CD14-positive monocyte (primary cell): ENCODE measurements around the gene IGF1R. TPM values are rescaled to one million over a fixed set of nuclear protein-coding genes. Genes with fewer than 3 reads are reported as not detected.

Experiments used
- DNase-seq, 3 donors: peaks; one replicate each; pipeline ENCODE4 v3.0.0-alpha.2; 2011 to 2022
- H2AFZ ChIP-seq: 2 replicates; pipeline ENCODE4 v1.6.0; 2012; ENCODE audit warnings: mild to moderate bottlenecking, low read depth, low read length, inconsistent platforms; ENCODE audit not compliant: insufficient read depth, poor library complexity, severe bottlenecking
- H3K27ac ChIP-seq, 2 donors: 1 replicate in 1 of 2; 2 replicates in 1 of 2; pipeline ENCODE4 v1.5.1; 2012 to 2013; ENCODE audit warnings: low read length in 2 of 2, control low read depth in 1 of 2, inconsistent platforms in 1 of 2, low read depth in 1 of 2, mild to moderate bottlenecking in 1 of 2
- H3K27me3 ChIP-seq, 2 donors: one replicate each; pipeline versions ENCODE4 v1.6.0 to v1.6.1; 2011 to 2013; ENCODE audit warnings: low read length in 2 of 2; ENCODE audit not compliant: control insufficient read depth in 2 of 2, insufficient read depth in 2 of 2
- H3K36me3 ChIP-seq, 2 donors: replicated peaks in 1 of 2; 1 replicate in 1 of 2; 2 replicates in 1 of 2; pipeline versions ENCODE4 v1.5.1 to v1.6.1; 2012 to 2013; ENCODE audit warnings: low read length in 2 of 2, control low read depth in 1 of 2, inconsistent platforms in 1 of 2, mild to moderate bottlenecking in 1 of 2; ENCODE audit not compliant: insufficient read depth in 2 of 2, control insufficient read depth in 1 of 2
- H3K4me1 ChIP-seq, 2 donors: 1 replicate in 1 of 2; 2 replicates in 1 of 2; pipeline versions ENCODE4 v1.5.1 to v1.6.1; 2012 to 2013; ENCODE audit warnings: low read length in 2 of 2, control low read depth in 1 of 2, inconsistent platforms in 1 of 2, mild to moderate bottlenecking in 1 of 2, moderate library complexity in 1 of 2; ENCODE audit not compliant: insufficient read depth in 2 of 2, control insufficient read depth in 1 of 2
- H3K4me2 ChIP-seq: replicated peaks from 2 replicates; pipeline ENCODE3; 2012; ENCODE audit warnings: low read length, moderate library complexity, mild to moderate bottlenecking; ENCODE audit not compliant: poor library complexity, severe bottlenecking; ENCODE audit errors: extremely low read depth
- H3K4me3 ChIP-seq, 3 experiments: fragments of 200-600 bp in 1 of 3; sonication (generic) in 1 of 3; replicated peaks in 1 of 3; 1 replicate in 2 of 3; 2 replicates in 1 of 3; pipeline ENCODE4 v1.5.1; 2011 to 2013; ENCODE audit warnings: low read length in 3 of 3, mild to moderate bottlenecking in 3 of 3, control low read depth in 2 of 3, low read depth in 2 of 3, inconsistent platforms in 1 of 3, moderate library complexity in 1 of 3
- H3K79me2 ChIP-seq: 2 replicates; pipeline ENCODE4 v1.6.0; 2012; ENCODE audit warnings: mild to moderate bottlenecking, control low read depth, inconsistent platforms, low read length, moderate library complexity; ENCODE audit not compliant: insufficient read depth
- H3K9ac ChIP-seq: 2 replicates; pipeline ENCODE4 v1.6.0; 2017; ENCODE audit warnings: low read length, mild to moderate bottlenecking; ENCODE audit not compliant: insufficient read depth, poor library complexity, severe bottlenecking
- H3K9me3 ChIP-seq, 2 donors: replicated peaks in 1 of 2; 1 replicate in 1 of 2; 2 replicates in 1 of 2; pipeline versions ENCODE4 v1.5.1 to v1.6.1; 2012 to 2013; ENCODE audit warnings: low read length in 2 of 2, control low read depth in 1 of 2; ENCODE audit not compliant: control insufficient read depth in 1 of 2, insufficient read depth in 1 of 2
- H4K20me1 ChIP-seq: 2 replicates; pipeline ENCODE4 v1.6.0; 2012; ENCODE audit warnings: mild to moderate bottlenecking, low read length, control low read depth, moderate library complexity; ENCODE audit not compliant: insufficient read depth
- H3K27ac Mint-ChIP-seq, 7 donors: one replicate each; pipeline ENCODE4 v1.8.0; 2020; ENCODE audit warnings: mild to moderate bottlenecking in 7 of 7, mixed read lengths in 7 of 7, moderate library complexity in 6 of 7, inconsistent platforms in 2 of 7
- H3K27me3 Mint-ChIP-seq, 3 donors: one replicate each; pipeline ENCODE4 v1.8.0; 2021 to 2022; ENCODE audit warnings: low read depth in 3 of 3, mild to moderate bottlenecking in 3 of 3, mixed read lengths in 3 of 3, moderate library complexity in 3 of 3, inconsistent platforms in 1 of 3
- H3K36me3 Mint-ChIP-seq, 2 donors: one replicate each; pipeline ENCODE4 v1.8.0; 2020; ENCODE audit warnings: mixed read lengths in 2 of 2, inconsistent platforms in 1 of 2, mild to moderate bottlenecking in 1 of 2
- H3K4me1 Mint-ChIP-seq: one replicate; pipeline ENCODE4 v1.8.0; 2020; ENCODE audit warnings: mild to moderate bottlenecking, mixed read lengths
- H3K4me3 Mint-ChIP-seq, 2 donors: one replicate each; pipeline ENCODE4 v1.8.0; 2020; ENCODE audit warnings: mild to moderate bottlenecking in 2 of 2, mixed read lengths in 2 of 2, moderate library complexity in 1 of 2
- H3K9me3 Mint-ChIP-seq, 7 donors: one replicate each; pipeline ENCODE4 v1.8.0; 2020 to 2022; ENCODE audit warnings: mixed read lengths in 7 of 7, mild to moderate bottlenecking in 6 of 7, moderate library complexity in 6 of 7, inconsistent platforms in 2 of 7
- WGBS: methylation state at CpG from one replicate; pipeline ENCODE4 v1.1.5; 2013; ENCODE audit warnings: missing lambda C conversion rate; ENCODE audit not compliant: insufficient coverage; 5-methylcytosine and 5-hydroxymethylcytosine counted together
- intact Hi-C, 2 donors: fragments of 100-400 bp; cut with micrococcal nuclease; formaldehyde crosslinking; loops; one replicate each; pipeline versions ENCODE4 v1.15.0 to v1.15.1; 2023
- polyA plus RNA-seq, 3 donors: library from polyadenylated mRNA; depleted of rRNA in 1 of 3; unstranded in 2 of 3; stranded (reverse) in 1 of 3; fragments of 300-500 nt in 2 of 3; fragments of >200 nt in 1 of 3; fragmentation: Illumina TruSeq in 2 of 3; gene quantifications; 1 replicate in 2 of 3; 2 replicates in 1 of 3; pipeline ENCODE4 v1.2.3, GENCODE V29; 2012 to 2021
- TF ChIP-seq, protein P1 (sequence below): fragments of 200-600 bp; IDR thresholded peaks from one replicate; pipeline ENCODE4 v1.8.0; 2022; ENCODE audit warnings: antibody characterized with exemption, mild to moderate bottlenecking

Gene IGF1R
- polyA plus RNA-seq, 3 donors: 0.35 to 4.9 (median 0.67) TPM

DNA sequence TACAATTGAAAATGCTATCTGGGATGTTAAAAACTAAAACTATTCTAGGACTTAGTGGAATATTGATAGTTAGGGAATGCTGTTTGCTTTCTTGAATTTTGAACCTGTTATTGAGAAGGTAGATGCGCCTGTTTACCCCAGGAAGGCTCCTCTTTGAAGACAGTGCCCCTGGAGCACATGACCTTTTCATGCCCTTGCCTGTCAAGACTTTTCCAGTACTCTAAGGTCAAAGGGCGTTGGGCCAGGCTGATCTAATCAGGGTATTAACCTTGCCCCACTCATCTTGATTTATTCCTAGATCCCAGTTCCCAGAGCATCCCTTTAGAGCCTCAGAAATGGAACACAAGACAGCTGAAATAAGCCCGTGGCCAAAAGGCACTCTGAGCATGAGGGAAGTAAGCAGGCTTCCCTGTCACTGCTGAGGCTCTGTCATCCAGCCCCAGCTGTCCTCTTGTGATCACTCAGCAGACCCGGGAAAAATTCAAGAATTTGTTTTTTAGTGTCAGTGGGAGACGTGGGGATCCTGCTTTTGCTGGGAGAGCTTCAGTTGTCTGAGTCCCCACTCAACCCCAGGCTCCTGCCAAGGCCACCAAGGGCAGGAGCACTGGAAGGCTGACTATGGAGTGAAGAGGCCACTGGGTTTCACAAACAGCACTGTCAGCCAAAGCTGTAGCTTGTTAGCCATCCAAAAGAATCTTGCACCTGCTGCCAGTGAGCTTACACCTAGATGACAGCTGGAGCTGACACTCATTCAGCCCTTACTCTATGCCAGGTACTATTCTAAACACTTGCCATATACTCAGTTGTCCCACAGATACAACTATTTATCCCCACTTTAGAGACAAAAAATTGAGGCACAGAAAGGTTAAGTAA lies 190.3 kb downstream of the IGF1R start:
- WGBS: 93% methylated on average over 4 of the region's 5 CpGs
- Histone ChIP-seq H3K9ac (no peak overlapping the region), H2AFZ (no peak overlapping the region), H3K4me2 (no peak overlapping the region), H3K9me3 (no peaks in the 10 kb centered on the region), H3K27me3 (no peaks in the 10 kb centered on the region), H3K36me3 (no peaks in the 10 kb centered on the region), H3K4me3 (no peak overlapping the region), H4K20me1 (peaks cover 27% of the 10 kb centered on the region), H3K4me1 (peaks cover 21 to 25% of the 10 kb centered on the region in 2 donors), H3K27ac (no peak overlapping the region), H3K79me2 (peaks cover 25% of the 10 kb centered on the region)
- H3K4me1 Mint-ChIP-seq: peaks cover 40% of the 10 kb centered on the region
- peaks cover 0 to 4% (median 0%) of the 10 kb centered on the region in 3 donors for H3K27me3 Mint-ChIP-seq
- peaks cover 3 to 9% of the 10 kb centered on the region in 2 donors for H3K36me3 Mint-ChIP-seq
- H3K4me3 Mint-ChIP-seq: no peak overlapping the region
- DNase-seq: no peak
- TF ChIP-seq, protein P1, sequence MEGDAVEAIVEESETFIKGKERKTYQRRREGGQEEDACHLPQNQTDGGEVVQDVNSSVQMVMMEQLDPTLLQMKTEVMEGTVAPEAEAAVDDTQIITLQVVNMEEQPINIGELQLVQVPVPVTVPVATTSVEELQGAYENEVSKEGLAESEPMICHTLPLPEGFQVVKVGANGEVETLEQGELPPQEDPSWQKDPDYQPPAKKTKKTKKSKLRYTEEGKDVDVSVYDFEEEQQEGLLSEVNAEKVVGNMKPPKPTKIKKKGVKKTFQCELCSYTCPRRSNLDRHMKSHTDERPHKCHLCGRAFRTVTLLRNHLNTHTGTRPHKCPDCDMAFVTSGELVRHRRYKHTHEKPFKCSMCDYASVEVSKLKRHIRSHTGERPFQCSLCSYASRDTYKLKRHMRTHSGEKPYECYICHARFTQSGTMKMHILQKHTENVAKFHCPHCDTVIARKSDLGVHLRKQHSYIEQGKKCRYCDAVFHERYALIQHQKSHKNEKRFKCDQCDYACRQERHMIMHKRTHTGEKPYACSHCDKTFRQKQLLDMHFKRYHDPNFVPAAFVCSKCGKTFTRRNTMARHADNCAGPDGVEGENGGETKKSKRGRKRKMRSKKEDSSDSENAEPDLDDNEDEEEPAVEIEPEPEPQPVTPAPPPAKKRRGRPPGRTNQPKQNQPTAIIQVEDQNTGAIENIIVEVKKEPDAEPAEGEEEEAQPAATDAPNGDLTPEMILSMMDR: no peak
- peak overlapping the region in 1 of 7 donors; percentile 41 for H3K27ac Mint-ChIP-seq
- intact Hi-C loops: no loop called here
- H3K9me3 Mint-ChIP-seq: peaks cover 0 to 12% (median 3%) of the 10 kb centered on the region in 7 donors

DNA sequence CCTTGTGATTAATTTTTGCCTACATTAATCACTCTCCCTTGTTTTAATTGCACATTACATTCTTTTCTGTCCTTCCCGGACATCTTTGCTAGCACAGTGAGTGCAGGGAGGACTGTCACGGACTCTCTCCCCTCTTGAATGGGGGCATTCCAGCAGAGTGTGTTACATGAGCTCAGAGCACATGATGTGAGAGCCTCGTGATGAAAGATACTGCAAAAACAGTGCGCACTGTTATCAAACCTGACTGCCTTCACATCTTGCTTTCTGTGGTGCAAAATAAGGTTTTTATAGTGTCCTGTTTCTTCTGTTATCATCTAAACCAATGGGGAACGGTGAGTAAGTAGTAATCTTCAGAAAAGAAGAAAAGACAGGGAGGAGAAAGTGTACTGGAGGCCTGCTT lies 191.7 kb downstream of the IGF1R start:
- no peaks in the 10 kb centered on the region for H3K27me3 ChIP-seq
- Mint-ChIP-seq H3K4me3 (no peak overlapping the region), H3K27me3 (peaks cover 0 to 4% (median 0%) of the 10 kb centered on the region in 3 donors), H3K27ac (no peak overlapping the region), H3K36me3 (peaks cover 0 to 6% of the 10 kb centered on the region in 2 donors), H3K9me3 (peaks cover 0 to 7% (median 3%) of the 10 kb centered on the region in 7 donors), H3K4me1 (peaks cover 45% of the 10 kb centered on the region)
- H3K4me3 ChIP-seq: no peak overlapping the region
- peaks cover 25% of the 10 kb centered on the region for H3K79me2 ChIP-seq
- peaks cover 29% of the 10 kb centered on the region for H4K20me1 ChIP-seq
- TF ChIP-seq, protein P1: no peak
- peaks cover 25 to 35% of the 10 kb centered on the region in 2 donors for H3K4me1 ChIP-seq
- intact Hi-C loops: no loop called here
- no peaks in the 10 kb centered on the region for H3K9me3 ChIP-seq
- H3K27ac ChIP-seq: no peak overlapping the region
- 78% methylated on average over 3 of the region's 5 CpGs for WGBS
- no peaks in the 10 kb centered on the region for H3K36me3 ChIP-seq
- no peak overlapping the region for H3K9ac ChIP-seq
- H2AFZ ChIP-seq: no peak overlapping the region
- no peak for DNase-seq
- no peak overlapping the region for H3K4me2 ChIP-seq
